Glomerular visceral epithelial cell (primary cell): ENCODE measurements around the gene SYT8.
"Not testable (repeated sequence)": the region's sequence is repeated elsewhere in the genome, so short reads cannot be mapped to it uniquely, and the experiment has no call there.

Experiments
- DNase-seq: peaks from one replicate; pipeline ENCODE4 v3.0.0-alpha.2; 2016; ENCODE audit errors: extremely low spot score

SYT8 gene

DNA sequence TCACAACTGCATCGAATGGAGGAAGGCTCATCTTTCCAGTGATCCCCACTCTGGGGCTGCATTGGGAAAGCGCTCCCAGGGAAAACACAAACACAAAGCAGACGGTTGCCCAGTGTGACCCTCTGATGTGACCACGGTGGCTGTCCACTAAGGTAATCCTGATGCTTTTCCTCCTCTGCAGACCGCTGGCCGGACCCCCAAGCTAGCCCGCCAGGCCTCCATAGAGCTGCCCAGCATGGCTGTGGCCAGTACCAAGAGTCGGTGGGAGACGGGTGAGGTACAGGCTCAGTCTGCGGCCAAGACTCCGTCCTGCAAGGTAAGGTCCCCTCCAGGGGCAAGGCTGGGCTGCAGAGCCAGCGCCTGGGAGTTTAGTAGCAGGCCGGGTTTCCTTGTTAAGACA, 51.8 kb downstream of the SYT8 start:
- DNase-seq = not testable (repeated sequence)
